ENCODE data around the gene PACS2.

Gene PACS2

DNA sequence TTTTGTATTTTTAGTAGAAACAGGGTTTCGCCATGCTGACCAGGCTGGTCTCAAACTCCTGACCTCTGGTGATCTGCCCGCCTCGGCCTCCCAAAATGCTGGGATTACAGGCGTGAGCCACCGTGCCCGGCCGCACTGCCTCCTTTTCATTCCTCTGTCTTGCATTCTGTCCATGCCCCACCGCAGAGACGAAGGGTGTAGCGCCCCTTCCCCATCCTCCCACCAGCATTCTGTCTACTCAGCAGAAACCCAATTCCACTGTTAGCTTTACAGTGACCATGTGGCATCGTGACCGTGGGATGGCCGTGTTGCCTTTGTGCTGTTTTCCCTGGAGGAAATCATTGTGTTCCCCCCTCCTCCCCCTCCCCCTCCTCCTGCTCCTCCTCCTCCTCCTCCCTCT, 94.0 kb downstream of the PACS2 start:
- no peak for DNase-seq (ENCODE audit: low read depth)

DNA sequence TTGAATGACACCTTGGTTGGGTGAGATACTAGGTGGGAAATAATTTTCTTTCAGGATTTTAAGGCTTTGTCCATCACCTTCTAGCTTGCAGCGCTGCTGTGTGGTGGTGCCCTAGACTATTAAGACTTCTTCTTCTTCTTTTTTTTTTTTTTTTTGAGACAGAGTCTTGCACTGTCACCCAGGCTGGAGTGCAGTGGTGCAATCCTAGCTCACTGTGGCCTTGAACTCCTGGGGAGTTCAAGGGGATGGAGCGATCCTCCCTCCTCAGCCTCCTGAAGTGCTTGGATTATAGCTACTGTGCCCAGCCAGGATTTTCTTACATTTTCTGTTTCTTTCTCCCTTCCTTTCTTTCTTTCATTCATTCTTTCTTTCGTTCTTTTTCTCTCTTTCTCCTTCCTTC, 94.8 kb downstream of the PACS2 start:
- no peak for DNase-seq (ENCODE audit: low read depth)

DNA sequence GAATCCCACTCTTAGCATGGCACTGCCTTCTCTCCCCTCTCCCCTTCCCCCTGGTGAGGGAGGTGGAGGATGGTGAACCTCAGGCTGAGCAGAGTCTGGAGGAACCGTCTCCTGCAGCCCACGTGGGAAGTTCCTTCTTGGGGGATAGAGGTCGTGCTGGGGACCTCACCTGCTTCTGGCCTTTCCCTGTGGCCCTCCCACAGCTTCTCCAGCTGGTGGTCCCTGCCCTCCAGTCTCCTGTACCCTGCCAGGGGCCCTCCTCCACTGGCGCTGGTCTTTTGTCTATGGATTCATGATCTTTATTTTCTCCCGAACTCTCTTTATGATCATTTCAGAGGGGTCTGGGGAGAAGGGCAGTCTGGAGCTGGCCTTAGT, 96.1 kb downstream of the PACS2 start:
- DNase-seq (ENCODE audit: low read depth) = no peak

DNA sequence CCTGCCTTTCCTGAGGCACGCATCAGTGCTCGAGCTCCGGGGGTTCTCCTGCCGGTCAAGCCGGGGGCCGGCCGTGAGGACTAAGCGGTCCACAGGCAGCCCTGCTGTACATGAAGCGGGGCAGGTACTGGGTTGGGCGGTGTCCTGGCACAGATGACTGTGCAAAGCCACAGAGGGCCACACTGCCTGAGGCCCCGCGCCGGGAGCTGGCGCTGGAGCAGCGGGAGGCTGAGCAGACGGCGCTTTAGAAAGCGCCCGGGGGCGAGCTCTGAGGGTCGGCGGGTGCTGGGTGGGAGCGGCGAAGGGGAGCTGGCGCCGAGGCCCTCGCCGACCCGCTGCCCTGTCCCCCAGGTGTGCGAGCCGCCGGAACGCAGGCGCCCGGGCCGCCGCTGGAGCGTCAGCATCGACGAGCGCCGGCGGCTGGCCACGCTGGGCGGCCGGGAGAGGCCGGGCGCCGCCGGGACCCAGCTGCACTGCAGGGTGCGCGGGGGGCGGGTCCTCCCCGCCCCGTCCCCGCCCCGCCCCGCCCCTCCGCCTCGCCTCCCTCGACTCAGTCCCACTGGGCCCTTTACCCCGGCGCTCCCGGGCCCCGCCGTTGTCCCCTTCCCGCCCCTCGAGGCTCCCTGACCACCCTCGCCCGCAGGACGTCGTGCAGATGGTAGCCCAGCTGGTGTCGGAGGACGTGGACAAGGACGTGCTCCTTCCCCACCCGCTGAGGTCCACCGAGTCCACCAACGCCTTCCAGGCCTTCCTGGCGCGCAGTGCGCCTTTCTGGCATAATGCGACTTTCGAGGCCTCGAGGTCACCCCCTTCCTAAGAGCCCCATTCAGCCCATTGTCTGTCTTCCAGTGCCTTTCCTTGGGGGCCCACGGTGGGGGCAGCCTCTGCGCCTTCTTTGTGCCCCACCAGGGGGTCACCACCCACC, 96.7 kb downstream of the PACS2 start:
- DNase-seq (ENCODE audit: low read depth) = no peak

DNA sequence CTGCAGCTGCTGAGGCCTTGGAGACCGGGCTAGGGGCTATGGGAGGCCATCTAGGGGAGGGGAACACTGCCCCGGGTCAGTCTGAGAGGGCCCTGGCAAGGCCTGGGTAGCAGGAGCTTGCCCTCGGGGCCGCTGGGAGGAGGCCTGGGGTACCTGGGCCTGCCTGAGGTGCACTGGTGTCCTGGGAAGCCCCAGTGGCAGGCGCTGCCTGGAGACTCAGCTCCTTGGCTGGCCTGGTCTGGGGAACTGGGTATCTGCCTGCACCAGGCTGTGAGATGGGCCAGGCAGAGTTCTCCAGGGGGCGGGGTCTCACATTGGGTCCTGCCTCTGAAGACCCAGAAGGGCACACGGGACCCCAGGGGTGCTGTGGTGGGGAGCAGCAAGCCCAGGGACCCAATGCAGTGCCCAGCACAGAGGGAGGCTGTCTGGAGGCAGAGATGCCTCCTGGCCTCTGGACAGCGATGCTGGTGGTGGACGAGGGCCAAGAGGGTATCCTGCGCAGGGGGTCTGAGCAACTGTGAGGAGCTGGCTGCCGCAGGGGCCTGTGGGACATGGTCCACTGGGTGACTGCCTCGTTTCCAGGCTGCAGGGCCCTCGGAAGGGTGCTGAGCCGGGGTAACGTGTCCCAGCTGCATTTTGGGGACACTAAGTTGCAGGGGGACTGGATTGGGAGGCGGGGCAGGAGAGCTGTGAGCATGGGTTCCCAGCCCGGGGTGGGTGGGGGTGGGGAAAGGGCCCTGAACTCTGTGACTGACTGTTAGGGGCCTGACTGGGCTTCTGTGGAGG, 97.6 kb downstream of the PACS2 start:
- no peak for DNase-seq (ENCODE audit: low read depth)

DNA sequence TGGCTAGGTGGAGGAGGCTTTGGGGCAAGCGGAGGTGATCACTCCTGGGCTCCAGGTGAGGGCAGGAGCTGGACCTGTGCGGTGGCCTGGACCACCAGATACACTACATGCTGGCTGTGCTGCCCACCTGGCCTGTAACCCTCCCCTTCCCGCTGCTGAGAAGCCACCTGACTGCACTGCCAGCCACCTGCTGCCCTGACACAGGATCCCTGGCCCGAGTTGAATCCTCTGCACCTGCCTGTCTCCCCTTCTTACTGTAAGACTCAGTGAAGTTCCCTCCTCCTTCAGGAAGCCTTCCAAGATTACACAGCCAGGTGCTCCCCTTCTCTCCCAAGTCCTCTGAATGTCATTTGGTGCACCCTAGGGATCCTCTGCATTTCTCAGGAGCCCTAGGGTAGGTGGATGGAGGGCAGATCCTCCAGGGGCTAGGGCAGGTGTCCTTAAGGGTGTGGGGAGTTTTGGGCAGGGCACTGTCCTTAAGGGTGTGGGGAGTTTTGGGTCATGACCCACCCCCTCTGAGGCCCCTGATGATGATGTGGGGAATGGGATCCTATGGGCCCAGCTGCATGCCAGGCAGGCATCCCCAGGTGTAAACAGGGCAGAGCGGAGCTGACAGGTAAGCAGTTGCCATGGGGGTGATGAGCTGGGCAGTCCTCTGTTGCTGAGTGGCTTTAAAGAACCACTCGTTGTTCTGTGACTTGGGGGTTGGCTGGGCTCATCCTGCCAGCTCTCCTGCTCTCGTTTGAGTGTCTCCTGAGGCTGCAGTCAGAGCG, 98.4 kb downstream of the PACS2 start:
- DNase-seq (ENCODE audit: low read depth) = no peak

DNA sequence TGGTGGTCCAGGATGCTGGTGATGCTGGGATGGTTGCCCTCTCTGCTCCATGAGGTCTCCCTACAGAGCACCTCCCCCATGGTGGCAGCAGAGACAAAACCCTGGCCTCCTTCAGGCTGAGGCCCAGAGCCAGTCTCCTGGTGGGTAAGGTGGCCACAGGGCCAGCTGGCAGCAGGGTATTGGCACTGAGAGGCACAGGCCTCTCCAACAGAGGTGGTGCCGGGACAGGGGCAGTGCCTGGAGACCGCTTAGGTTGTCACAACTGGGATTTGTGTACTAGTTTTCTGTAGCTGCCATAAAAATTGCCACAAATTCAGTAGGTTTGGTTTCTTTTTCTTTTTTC, 99.0 kb downstream of the PACS2 start:
- no peak for DNase-seq (ENCODE audit: low read depth)

DNA sequence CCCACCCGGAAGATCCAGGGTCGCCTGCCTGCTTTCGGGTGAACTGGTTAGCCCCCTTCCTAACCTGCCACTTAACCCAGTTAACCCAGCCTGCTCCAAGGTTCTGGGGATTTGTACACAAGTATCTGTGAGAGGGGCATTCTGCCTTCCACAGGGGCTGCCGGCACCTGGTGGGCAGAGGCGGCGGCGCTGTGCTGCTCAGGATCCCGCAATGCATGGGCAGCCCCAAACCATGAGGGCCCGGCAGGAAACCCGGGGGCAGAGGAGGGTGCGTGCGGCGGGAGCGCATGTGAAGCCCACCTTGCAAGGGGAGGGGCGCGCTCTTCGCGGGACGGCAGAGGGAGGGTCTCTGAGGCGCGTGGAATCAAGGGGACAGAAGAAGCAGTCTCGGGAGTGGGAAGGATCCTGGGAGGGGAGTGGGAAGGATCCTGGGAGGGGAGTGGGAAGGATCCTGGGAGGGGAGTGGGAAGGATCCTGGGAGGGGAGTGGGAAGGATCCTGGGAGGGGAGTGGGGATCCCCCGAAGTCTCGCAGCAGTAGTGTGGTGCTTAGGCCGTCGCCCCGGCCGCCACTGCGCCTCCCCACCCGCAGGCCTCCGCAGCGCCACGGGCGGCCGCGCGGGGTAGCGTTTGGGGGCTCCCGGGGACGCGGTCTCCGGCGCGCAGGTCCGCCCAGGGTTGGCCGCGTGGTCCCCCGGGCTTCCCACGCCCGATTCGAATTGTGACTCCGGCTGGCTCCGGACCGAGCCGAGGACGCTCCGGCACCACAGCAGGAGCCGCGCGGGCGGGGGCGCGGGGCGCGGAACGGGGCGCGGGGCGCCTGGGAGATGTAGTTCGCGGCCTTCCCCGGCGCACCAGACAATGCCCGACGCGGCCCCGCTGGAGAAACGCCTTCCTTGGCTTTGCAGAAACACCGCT, 100.2 kb downstream of the PACS2 start:
- DNase-seq (ENCODE audit: low read depth) = peak; percentile 58

DNA sequence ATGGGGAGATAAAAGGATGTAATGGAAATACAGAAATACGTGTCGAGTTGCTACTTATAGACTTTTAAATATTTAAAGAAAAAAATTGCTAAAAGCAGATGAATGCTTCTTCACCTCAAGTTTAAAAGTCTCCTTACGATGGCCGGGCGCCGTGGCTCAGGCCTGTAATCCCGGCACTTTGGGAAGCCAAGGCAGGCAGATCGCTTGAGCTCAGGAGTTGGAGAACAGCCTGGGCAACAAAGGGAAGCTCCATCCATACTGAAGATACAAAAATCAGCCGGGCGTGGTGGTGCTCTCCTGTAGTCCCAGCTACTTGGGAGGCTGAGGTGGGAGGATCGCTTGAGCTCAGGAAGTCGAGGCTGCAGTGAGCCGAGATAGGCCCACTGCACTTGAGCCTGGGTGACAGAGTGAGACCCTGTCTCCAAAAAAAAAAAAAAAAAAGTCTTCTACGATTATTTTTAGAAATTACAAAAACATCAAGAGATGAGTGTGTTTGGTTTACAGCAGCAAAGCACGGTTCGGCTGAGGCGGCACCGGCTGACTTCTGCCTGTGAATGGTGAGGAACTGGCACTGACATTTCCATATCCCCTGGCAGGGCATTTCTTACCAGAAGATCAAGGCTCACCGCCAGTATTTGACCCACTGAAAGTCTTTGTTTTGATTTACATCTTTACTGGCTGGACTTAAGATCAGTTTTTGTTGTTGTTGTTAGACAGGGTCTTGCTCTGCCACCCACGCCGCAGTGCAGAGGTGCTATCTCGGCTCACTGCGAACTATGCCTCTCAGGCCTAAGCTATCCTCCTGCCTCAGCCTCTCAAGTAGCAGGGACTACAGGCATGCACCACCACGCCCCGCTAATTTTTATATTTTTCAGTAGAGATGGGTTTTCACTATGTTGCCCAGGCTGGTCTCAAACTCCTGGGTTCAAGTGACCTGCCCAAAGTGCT, 101.2 kb downstream of the PACS2 start:
- no peak for DNase-seq (ENCODE audit: low read depth)

DNA sequence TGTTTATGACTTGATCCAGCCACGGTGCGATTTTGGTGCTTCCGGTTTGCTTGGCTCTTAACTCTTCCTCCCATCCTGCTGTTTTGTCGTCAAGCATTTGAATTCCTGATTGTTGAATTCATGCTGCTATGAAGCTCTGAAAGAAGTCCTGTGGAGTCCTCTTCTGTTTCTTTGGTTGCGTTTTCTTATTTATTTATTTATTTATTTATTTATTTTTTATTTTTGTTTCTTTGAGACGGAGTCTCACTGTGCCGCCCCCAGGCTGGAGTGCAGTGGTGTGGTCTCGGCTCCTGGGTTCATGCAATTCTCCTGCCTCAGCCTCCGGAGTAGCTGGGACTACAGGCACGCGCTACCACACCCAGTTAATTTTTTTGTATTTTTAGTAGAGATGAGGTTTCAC, 102.1 kb downstream of the PACS2 start:
- DNase-seq (ENCODE audit: low read depth) = no peak

DNA sequence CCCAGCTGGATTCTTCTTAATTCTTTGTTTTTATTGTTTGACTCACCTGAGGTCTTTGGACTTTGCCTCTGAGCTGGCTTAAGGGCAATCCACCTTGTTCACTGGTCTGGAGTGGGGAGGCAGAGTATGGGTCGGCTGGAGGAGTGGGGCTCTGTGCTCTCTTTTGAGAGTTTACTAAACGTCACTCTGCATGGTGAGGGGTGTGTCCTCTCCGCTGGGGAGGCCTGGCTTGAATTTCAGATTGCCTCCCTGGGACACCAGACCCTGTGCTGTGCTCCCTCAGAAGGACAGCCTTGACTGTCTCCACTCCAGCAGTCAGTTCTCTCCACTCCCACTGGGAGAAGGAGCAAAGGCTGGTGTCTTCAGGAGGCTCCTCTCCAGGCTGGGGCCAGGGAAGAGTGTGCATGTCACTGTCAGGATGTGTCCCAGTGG, 103.2 kb downstream of the PACS2 start:
- no peak for DNase-seq (ENCODE audit: low read depth)

DNA sequence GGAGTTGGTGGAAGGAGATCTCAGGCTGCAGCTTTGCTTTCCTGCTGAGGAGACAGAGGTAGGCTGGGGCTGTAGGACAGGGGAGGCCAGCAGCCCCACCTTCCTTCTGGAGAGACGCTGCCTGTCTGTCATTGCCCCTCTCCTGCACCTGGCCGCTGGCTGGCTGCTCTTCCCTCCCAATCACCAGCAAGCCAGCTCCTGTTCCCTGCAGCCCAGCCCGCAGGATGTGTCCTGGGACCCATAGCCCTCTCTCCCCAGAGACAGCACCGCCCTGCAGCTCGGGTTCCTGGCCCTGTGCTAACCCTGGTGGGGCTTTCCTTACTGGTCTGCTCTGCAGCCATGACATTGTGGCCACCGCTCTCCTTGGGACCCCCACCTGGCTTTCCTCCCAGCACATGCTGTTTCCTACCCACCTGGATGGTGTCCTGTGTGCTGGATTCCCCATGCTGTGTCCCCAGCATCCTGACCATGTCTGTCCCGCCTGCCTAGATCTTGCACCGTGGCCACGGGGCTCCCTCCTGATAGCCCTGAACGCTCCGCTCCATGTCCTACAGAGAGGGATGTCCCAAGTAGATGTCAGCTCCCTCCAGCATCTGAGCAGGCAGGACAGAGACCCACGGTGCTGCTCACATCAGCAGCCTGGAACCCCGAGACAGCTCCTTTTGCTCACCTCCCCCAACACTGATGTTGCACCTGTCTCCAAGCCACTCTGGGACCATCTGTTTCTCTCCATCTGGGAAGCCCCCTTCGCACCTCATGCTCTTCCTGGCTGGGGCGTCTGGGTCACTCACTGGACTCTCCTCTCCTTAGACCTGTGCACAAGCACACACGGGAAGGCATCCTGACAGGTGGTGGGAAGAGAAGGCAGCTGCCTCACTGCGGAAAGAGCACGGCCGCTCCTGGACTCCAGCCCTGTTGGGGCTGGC, 104.0 kb downstream of the PACS2 start:
- no peak for DNase-seq (ENCODE audit: low read depth)

DNA sequence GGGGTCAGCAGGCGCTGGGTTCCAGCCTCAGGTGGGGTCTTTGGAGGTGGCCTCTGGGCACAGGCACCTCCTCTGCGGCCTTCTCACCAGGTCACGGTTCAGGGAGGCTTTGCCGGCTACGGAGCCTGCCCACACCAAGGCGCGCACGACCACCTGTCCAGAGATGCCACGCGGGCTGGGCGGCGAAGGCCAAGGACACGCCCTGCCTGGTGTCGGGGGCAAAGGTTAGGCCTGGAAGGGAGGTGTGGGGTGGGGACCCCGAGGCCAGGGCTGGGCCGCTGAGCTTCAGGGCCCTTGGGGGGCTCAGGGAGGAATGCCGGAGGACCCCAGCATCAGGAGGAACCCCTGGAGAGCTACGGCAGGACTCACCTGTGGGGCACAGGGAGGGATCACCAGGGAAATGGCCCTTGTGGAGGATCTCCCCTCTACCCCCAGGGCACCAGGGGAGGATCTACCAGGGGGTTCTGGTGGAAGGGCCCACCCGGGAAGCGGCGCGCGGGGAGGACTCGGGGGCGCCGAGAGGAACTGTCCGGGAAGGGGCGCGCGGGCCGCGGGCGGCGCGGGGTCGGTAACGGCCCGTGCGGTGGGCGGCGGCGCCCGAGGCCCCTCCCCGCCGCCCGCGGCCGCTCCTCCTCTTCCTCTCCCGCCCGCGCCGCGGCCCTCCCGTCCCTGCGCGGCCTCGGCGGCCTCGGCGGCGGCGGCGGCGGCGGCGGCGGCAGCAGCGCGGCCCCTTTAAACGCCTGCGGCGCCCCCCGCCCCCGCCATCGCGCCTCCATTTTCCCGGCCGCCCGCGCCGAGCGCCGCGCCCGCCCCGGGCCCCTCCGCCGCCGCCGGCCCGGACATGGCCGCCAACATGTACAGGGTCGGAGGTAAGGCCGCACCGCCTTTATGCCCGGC, 104.9 kb downstream of the PACS2 start, which contains the start of gene MTA1:
Gene MTA1, plus strand, starts transcription at position 633 of the 897 bp plus-strand sequence. Its CDS starts 209 bp downstream, at position 842.
- no peak for DNase-seq (ENCODE audit: low read depth)

DNA sequence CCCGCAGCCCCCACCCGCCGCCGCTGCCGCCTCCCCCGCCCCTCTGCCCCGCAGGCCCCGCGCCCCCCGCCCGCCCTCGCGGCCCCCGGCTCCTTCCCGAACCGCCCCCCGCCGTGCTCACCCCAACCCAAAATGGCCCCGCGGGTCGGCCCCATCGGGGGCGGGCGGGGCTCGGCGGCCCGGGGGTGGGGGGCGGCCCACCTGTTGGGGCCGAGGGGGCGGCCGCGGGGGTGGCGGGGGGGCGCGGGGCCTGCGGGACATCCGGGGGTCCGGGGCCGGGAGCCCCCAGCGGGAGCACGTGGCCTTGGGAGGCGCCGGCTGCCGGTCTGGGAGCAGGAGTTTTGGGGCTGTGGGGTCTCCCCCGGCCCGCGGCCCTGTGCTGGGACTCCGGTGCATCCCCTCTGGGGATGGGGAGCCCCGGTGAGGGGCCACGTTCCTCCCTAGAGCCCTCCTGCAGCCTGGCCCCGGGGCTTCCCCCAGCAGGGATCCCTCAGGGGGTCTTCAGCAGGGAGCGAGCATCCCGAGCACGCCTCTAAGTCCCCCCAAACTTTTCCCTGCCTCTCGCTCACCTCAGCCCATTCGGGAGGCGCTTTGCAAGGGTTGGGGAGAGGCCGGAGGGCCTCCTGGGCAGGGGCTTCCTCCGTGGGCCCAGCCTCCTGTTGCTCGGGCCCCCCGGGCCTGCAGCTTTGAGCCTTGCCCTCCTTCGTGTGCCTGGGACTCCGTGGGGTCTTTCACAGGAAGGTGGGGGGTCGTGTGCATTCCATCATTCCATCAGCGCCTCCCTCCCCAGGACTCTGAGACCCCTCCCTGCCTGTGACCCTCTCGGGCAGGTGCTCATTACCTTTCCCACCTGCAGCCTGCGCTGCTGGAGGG, 105.8 kb downstream of the PACS2 start:
- no peak for DNase-seq (ENCODE audit: low read depth)

DNA sequence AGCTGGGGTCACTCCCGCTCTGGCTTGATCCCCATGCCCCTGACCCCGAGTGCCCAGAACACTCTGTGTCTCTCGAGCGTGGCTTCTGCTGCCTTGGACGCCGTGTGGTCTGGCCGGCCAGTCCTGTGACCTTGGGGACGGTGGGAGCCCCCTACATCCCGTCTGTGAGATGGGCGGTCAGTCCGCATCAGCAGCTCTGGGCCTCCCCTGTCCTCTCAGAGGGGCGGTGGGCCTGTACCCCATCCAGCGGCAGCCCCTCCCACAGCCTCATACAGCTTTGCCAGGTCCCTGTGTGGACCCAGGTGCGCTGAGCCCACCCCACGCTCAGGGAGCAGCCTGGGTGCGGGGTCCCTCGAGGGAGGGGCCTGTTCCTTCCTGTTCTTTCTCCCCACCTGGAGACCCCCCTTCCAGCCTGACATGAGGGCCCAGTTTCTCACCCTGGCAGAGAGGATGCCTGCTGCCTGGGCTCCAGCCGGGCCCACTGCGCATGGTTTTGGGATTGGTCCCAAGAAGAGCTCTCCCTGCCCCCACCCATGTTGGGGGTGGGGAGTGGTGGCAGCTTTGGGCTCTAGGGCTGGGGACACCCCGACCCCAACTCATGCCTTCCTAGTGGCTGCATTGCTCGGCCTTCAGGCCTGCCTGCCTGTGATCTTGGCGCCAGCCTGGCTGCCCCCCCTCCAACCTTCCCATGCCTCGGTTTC, 106.6 kb downstream of the PACS2 start:
- DNase-seq (ENCODE audit: low read depth) = no peak

All from stimulated activated CD8-positive, alpha-beta memory T cell treated with anti-CD3 and anti-CD28 coated beads, Interleukin-15, amount 100 ng/mL, for 24 hours (primary cell).